Measurements from ENCODE around the gene ICAM4. TPM values are rescaled to one million over a fixed set of nuclear protein-coding genes. Genes with fewer than 3 reads are reported as not detected.
"Not testable (repeated sequence)": the region's sequence is repeated elsewhere in the genome, so short reads cannot be mapped to it uniquely, and the experiment has no call there.

ICAM4 gene
- polyA plus RNA-seq, 3 donors, result 0.22 to 0.44 (median 0.24) TPM

DNA sequence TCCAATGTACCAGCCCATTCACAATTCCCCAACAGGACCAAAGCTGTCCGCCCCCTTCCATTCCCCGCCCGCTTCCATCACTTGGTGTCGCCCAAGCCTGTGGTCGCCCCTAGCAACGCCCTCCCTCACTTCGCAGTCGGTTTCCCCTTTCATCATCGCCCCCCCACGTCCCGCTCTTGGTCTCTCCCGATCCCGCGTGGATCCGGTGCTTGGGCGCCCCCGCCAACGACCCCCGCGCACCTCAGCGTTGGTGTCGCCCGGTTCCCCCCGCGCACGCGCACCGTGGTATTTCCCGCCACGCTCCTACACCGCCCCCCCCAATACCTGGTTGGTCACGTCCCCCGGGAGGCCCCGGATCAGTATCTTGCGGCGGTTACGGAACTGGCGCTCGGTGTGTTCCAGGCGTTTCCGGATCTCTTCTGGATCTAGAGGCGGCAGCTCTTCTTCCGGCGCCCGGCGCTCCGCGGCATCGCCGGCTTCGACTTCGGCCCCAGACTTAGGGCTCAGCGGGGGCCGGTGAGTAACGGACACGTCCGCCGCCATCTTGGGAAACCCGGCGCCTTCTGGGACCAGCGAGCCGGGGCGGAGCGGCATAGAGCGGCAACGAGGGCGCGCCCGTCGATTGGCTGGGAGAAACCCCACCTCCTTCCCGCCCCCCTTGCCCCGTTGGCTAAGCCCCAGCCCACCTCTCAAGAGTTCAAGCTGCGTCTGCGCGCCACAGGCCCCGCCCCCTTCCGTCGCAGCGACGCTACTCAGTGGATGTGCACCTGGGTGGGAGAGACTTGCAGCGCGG is 46.4 kb downstream of the ICAM4 start, which contains the start of gene RAVER1:
Gene RAVER1 (minus strand): TSS at position 565 of the 793 bp plus-strand sequence. CDS start 22 bp downstream, at position 543.
- peak; percentile 88 to 97 (median 96) for DNase-seq (ENCODE audit: extremely low read depth in 1 of 11, low read depth in 9 of 11, low spot score in 4 of 11)

- no peak for DNase-seq (ENCODE audit: extremely low read depth in 1 of 11, low read depth in 9 of 11, low spot score in 4 of 11)
Measured at GRCh38 chr19:10333758-10334587, 47.2 kb downstream of the ICAM4 start.

DNA sequence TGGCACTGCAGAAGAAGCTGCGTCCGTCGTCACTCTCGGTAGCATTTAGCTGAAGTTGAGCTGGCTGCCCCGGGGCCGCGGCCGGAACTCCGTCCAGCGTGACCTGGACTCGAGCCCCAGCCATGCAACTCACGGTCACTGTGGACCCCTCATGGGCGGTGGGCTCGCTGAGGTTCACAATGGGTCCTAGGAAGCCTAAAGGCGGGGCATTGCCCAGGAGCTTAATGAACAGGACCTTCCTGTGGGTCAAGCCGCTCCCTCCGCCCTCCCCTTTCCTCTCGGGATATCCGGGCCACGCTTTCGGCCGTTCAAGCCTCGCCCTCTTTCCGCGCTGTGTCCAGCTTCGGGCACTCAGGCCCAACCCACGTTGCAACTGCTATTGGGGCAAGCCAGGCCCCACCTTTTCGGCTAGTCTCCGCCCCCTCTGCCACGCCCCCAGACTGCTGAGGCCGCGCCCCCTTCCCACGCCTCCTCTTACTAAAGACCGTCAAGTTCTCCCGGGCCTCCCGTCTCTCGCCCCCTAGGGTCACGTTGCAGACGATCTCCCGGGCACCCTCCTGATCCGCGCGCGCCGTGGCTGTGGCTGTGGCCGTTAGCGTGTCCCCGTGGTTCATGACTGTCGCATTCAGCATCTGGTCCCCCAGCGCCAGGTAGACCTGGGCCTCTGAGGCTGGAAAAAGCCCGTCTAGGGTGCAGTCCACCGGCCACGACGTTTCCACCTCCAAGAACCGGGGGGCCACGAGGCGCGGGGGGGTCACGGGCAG is 48.0 kb downstream of the ICAM4 start:
- peak in 9 of 11 donors; percentile 56 to 89 (median 83) for DNase-seq (ENCODE audit: extremely low read depth in 1 of 11, low read depth in 9 of 11, low spot score in 4 of 11)

DNA sequence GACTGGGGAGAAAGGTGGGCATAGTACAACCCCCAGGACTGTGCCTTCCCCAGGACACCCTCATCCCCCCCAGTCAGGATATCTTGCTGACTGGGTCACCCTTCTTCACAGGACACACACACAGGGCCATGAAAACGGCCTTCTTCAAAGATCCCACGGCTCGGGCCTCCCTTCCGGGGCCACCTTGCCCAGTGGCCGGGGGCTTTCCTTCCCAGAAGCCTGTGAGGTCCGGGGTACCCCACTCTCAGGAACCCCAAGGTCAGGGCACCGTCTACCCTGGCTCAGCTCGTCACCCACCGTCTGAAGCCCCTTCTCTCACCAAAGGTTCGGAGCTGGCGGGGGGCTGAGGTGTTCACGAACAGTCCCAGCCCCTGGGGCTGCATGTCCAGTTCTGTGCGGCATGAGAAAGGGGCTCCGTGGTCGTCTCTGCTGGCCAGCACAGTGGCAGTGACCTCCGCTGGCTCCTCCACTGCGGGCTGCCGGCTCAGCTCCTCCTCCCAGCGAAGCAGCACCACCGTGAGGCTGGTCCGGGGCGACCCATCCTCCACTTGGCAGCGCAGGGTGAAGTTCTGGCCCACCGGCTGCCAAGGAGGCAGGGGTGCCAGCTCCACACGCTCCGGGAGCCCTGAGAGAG is 48.7 kb downstream of the ICAM4 start:
- no peak for DNase-seq (ENCODE audit: extremely low read depth in 1 of 11, low read depth in 9 of 11, low spot score in 4 of 11)

- DNase-seq (ENCODE audit: extremely low read depth in 1 of 11, low read depth in 9 of 11, low spot score in 4 of 11), result not testable (repeated sequence)
Measured at GRCh38 chr19:10336725-10337124, 50.0 kb downstream of the ICAM4 start.

Other genes starting within 250 kb of the ICAM4 start
- gene SHFL, start 200.6 kb upstream of the ICAM4 start, polyA plus RNA-seq (ENCODE audit: insufficient read length in 3 of 3), result 10 to 100 TPM; 24.1 to 31.0 (median 25.9) TPM
- 1 to 10 TPM; 1.4 to 2.9 (median 2.9) TPM for gene ANGPTL6, start 184.3 kb upstream of the ICAM4 start, polyA plus RNA-seq (ENCODE audit: insufficient read length in 3 of 3)
- 10 to 100 TPM; 24.7 to 38.9 (median 34.5) TPM for gene PPAN, start 180.6 kb upstream of the ICAM4 start, polyA plus RNA-seq (ENCODE audit: insufficient read length in 3 of 3)
- 10 to 100 TPM; 11.1 to 16.8 (median 14.6) TPM for gene P2RY11, start 175.3 kb upstream of the ICAM4 start, polyA plus RNA-seq (ENCODE audit: insufficient read length in 3 of 3)
- 100 to 1,000 TPM; 194 to 214 (median 205) TPM for gene EIF3G, start 167.1 kb upstream of the ICAM4 start, polyA plus RNA-seq (ENCODE audit: insufficient read length in 3 of 3)
- 100 to 1,000 TPM; 103 to 131 (median 113) TPM for gene DNMT1, start 92.0 kb upstream of the ICAM4 start, polyA plus RNA-seq (ENCODE audit: insufficient read length in 3 of 3)
- gene S1PR2, start 55.6 kb upstream of the ICAM4 start, polyA plus RNA-seq (ENCODE audit: insufficient read length in 3 of 3), result 10 to 100 TPM; 10.2 to 13.0 (median 12.2) TPM
- gene MRPL4, start 34.7 kb upstream of the ICAM4 start, polyA plus RNA-seq (ENCODE audit: insufficient read length in 3 of 3), result 10 to 100 TPM; 32.0 to 51.4 (median 50.5) TPM
- gene ICAM1, start 15.8 kb upstream of the ICAM4 start, polyA plus RNA-seq (ENCODE audit: insufficient read length in 3 of 3), result 1 to 10 TPM; 5.3 to 6.7 (median 6.7) TPM
- gene ICAM5, start 3.0 kb downstream of the ICAM4 start, polyA plus RNA-seq (ENCODE audit: insufficient read length in 3 of 3), result under 1 TPM; 0.12 to 0.42 (median 0.24) TPM
- 1 to 10 TPM; 5.6 to 9.7 (median 6.3) TPM for gene ZGLP1, start 22.9 kb downstream of the ICAM4 start, polyA plus RNA-seq (ENCODE audit: insufficient read length in 3 of 3)
- 10 to 100 TPM; 14.5 to 23.3 (median 20.6) TPM for gene FDX2, start 29.1 kb downstream of the ICAM4 start, polyA plus RNA-seq (ENCODE audit: insufficient read length in 3 of 3)
- gene RAVER1, start 46.6 kb downstream of the ICAM4 start, polyA plus RNA-seq (ENCODE audit: insufficient read length in 3 of 3), result 10 to 100 TPM; 21.0 to 38.9 (median 37.3) TPM
- gene ICAM3, start 52.7 kb downstream of the ICAM4 start, polyA plus RNA-seq (ENCODE audit: insufficient read length in 3 of 3), result 10 to 100 TPM in 1 of 3 donors, 1 to 10 TPM in 2; 8.2 to 10.4 (median 10.0) TPM
- gene TYK2, start 93.6 kb downstream of the ICAM4 start, polyA plus RNA-seq (ENCODE audit: insufficient read length in 3 of 3), result 100 to 1,000 TPM; 101 to 151 (median 123) TPM
- gene CDC37, start 116.6 kb downstream of the ICAM4 start, polyA plus RNA-seq (ENCODE audit: insufficient read length in 3 of 3), result 100 to 1,000 TPM; 132 to 185 (median 178) TPM
- gene PDE4A, start 133.6 kb downstream of the ICAM4 start, polyA plus RNA-seq (ENCODE audit: insufficient read length in 3 of 3), result 1 to 10 TPM; 1.9 to 5.1 (median 2.1) TPM
- 10 to 100 TPM; 56.6 to 89.6 (median 75.2) TPM for gene KEAP1, start 216.4 kb downstream of the ICAM4 start, polyA plus RNA-seq (ENCODE audit: insufficient read length in 3 of 3)
- 1 to 10 TPM in 2 of 3 donors, under 1 TPM in 1; 0.78 to 1.5 (median 1.2) TPM for gene S1PR5, start 230.5 kb downstream of the ICAM4 start, polyA plus RNA-seq (ENCODE audit: insufficient read length in 3 of 3)

Data from renal cortex interstitium (tissue), 11 donors.